K562 (cell line): ENCODE measurements around the gene TNFSF13. TPM values are rescaled to one million over a fixed set of nuclear protein-coding genes. Genes with fewer than 3 reads are reported as not detected.

Experiments
- DIDO1 ChIP-seq: fragments of 450-650 bp; IDR thresholded peaks from 2 replicates; pipeline ENCODE4 v1.6.1; 2016; ENCODE audit warnings: low read depth, missing biosample characterization, missing genetic modification characterization
- HNRNPUL1 ChIP-seq: fragments of 200-400 bp; formaldehyde crosslinking; IDR thresholded peaks from 2 replicates; pipeline ENCODE4 v1.6.1; 2017; ENCODE audit warnings: low read length
- MAFG ChIP-seq: fragments of 450-650 bp; conservative IDR thresholded peaks from 2 replicates; pipeline ENCODE4 v1.6.1; 2016; ENCODE audit warnings: missing genetic modification characterization, missing compliant biosample characterization
- MTA3 ChIP-seq: fragments of 450-650 bp; formaldehyde crosslinking; IDR thresholded peaks from 2 replicates; pipeline ENCODE4 v1.6.1; 2017; ENCODE audit warnings: mild to moderate bottlenecking, borderline replicate concordance
- PHF8 ChIP-seq: fragments of 200-600 bp; sonication (generic); IDR thresholded peaks from 2 replicates; pipeline ENCODE4 v1.6.1; 2012; ENCODE audit warnings: mixed run types, mild to moderate bottlenecking, inconsistent platforms, low read length, moderate library complexity, borderline replicate concordance
- SUPT5H ChIP-seq: fragments of 450-650 bp; IDR thresholded peaks from 2 replicates; pipeline ENCODE4 v1.6.1; 2016
- TAF1 ChIP-seq: IDR thresholded peaks from 2 replicates; pipeline ENCODE4 v1.6.1; 2011; ENCODE audit warnings: mild to moderate bottlenecking, low read length, moderate library complexity; ENCODE audit not compliant: insufficient read depth, control insufficient read depth, severe bottlenecking; ENCODE audit errors: extremely low read depth
- XRCC4 ChIP-seq: IDR thresholded peaks from one replicate; pipeline ENCODE4 v1.6.1; 2011; ENCODE audit not compliant: insufficient read depth, insufficient read length; ENCODE audit errors: extremely low read depth
- polyA plus RNA-seq, 8 experiments: library from polyadenylated mRNA; depleted of rRNA in 4 of 8; stranded (reverse) in 5 of 8; unstranded in 3 of 8; fragments of >200 nt; fragmentation: Nextera tagmentation in 2 of 8; fragmentation: Illumina TruSeq in 1 of 8; extraction: Ambion mirVana in 2 of 8; extraction: Trizol in 1 of 8; gene quantifications; 2 replicates each; pipeline versions ENCODE4 v1.2.1 to v1.2.3, GENCODE V29; 2011 to 2014; ENCODE audit warnings: inconsistent platforms in 1 of 8, missing spikeins in 1 of 8
- total RNA-seq, 7 experiments: library from RNA; depleted of rRNA in 6 of 7; stranded (reverse); fragments of >200 nt in 6 of 7; fragmentation: Illumina TruSeq in 2 of 7; extraction: Trizol in 2 of 7; gene quantifications; 2 replicates each; pipeline versions ENCODE4 v1.2.1 to v1.2.3, GENCODE V29; 2011 to 2021; ENCODE audit warnings: low replicate concordance in 1 of 7
- TF ChIP-seq, protein P1 (sequence below): fragments of 250-450 bp; sonication (Bioruptor Pico); IDR thresholded peaks from 2 replicates; pipeline ENCODE4 v1.4.0; 2020; ENCODE audit warnings: borderline replicate concordance
- TF ChIP-seq, protein P2 (sequence below), 2 experiments: fragments of 450-650 bp; formaldehyde crosslinking in 1 of 2; IDR thresholded peaks; 2 replicates each; pipeline versions ENCODE4 v1.4.0 to v1.6.1; 2014 to 2020; ENCODE audit warnings: mild to moderate bottlenecking in 2 of 2, borderline replicate concordance in 1 of 2, low read depth in 1 of 2
- TF ChIP-seq, protein P3 (sequence below): sonication (generic); formaldehyde crosslinking; IDR thresholded peaks from 2 replicates; pipeline ENCODE4 v1.8.1; 2023; ENCODE audit warnings: mild to moderate bottlenecking, missing genetic modification reagents
- TF ChIP-seq, protein P4 (sequence below): sonication (generic); formaldehyde crosslinking; IDR thresholded peaks from 2 replicates; pipeline ENCODE4 v1.8.0; 2022; ENCODE audit warnings: mild to moderate bottlenecking, missing genetic modification reagents

Gene TNFSF13
- total and polyA plus RNA-seq, 9 of the 15 experiments (the other 6 are each of a cell fraction or from before 2014, with no cell fraction given), result 0.04 to 0.51 (median 0.19) TPM; not detected in 1

DNA sequence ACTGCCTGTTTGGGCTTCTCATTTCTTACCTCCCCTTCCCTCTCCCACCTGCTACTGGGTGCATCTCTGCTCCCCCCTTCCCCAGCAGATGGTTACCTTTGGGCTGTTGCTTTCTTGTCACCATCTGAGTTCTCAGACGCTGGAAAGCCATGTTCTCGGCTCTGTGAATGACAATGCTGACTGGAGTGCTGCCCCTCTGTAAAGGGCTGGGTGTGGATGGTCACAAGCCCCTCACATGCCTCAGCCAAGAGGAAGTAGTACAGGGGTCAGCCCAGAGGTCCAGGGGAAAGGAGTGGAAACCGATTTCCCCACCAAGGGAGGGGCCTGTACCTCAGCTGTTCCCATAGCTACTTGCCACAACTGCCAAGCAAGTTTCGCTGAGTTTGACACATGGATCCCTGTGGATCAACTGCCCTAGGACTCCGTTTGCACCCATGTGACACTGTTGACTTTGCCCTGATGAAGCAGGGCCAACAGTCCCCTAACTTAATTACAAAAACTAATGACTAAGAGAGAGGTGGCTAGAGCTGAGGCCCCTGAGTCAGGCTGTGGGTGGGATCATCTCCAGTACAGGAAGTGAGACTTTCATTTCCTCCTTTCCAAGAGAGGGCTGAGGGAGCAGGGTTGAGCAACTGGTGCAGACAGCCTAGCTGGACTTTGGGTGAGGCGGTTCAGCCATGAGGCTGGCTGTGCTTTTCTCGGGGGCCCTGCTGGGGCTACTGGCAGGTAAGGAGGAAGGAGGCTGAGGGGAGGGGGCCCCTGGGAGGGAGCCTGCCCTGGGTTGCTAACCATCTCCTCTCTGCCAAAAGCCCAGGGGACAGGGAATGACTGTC is 20.7 kb downstream of the TNFSF13 start, which contains the start of gene CD68 (continued):
- TF ChIP-seq, protein P1, sequence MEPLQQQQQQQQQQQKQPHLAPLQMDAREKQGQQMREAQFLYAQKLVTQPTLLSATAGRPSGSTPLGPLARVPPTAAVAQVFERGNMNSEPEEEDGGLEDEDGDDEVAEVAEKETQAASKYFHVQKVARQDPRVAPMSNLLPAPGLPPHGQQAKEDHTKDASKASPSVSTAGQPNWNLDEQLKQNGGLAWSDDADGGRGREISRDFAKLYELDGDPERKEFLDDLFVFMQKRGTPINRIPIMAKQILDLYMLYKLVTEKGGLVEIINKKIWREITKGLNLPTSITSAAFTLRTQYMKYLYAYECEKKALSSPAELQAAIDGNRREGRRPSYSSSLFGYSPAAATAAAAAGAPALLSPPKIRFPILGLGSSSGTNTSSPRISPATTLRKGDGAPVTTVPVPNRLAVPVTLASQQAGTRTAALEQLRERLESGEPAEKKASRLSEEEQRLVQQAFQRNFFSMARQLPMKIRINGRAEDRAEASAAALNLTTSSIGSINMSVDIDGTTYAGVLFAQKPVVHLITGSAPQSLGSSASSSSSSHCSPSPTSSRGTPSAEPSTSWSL, result no peak
- TF ChIP-seq TAF1 (peak; percentile 82), PHF8 (no peak; the same call in 1 of the 2 replicates), DIDO1 (tag) (no peak), HNRNPUL1 (0 out of 2 replicates have a peak, but pooled peaks have one; percentile 47), XRCC4 (no peak), MTA3 (no peak), SUPT5H (peak; percentile 91), MAFG (tag) (no peak)
- TF ChIP-seq, protein P2, sequence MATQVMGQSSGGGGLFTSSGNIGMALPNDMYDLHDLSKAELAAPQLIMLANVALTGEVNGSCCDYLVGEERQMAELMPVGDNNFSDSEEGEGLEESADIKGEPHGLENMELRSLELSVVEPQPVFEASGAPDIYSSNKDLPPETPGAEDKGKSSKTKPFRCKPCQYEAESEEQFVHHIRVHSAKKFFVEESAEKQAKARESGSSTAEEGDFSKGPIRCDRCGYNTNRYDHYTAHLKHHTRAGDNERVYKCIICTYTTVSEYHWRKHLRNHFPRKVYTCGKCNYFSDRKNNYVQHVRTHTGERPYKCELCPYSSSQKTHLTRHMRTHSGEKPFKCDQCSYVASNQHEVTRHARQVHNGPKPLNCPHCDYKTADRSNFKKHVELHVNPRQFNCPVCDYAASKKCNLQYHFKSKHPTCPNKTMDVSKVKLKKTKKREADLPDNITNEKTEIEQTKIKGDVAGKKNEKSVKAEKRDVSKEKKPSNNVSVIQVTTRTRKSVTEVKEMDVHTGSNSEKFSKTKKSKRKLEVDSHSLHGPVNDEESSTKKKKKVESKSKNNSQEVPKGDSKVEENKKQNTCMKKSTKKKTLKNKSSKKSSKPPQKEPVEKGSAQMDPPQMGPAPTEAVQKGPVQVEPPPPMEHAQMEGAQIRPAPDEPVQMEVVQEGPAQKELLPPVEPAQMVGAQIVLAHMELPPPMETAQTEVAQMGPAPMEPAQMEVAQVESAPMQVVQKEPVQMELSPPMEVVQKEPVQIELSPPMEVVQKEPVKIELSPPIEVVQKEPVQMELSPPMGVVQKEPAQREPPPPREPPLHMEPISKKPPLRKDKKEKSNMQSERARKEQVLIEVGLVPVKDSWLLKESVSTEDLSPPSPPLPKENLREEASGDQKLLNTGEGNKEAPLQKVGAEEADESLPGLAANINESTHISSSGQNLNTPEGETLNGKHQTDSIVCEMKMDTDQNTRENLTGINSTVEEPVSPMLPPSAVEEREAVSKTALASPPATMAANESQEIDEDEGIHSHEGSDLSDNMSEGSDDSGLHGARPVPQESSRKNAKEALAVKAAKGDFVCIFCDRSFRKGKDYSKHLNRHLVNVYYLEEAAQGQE (IDR thresholded peaks at IDR 0.05; ENCODE audit: borderline replicate concordance), result no peak
- TF ChIP-seq, protein P2 (CRISPR knock-in tag; IDR thresholded peaks at IDR 0.05; ENCODE audit: low read depth), result no peak
- TF ChIP-seq, protein P3, sequence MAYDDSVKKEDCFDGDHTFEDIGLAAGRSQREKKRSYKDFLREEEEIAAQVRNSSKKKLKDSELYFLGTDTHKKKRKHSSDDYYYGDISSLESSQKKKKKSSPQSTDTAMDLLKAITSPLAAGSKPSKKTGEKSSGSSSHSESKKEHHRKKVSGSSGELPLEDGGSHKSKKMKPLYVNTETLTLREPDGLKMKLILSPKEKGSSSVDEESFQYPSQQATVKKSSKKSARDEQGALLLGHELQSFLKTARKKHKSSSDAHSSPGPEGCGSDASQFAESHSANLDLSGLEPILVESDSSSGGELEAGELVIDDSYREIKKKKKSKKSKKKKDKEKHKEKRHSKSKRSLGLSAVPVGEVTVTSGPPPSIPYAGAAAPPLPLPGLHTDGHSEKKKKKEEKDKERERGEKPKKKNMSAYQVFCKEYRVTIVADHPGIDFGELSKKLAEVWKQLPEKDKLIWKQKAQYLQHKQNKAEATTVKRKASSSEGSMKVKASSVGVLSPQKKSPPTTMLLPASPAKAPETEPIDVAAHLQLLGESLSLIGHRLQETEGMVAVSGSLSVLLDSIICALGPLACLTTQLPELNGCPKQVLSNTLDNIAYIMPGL (CRISPR knock-in tag), result no peak
- TF ChIP-seq, protein P4, sequence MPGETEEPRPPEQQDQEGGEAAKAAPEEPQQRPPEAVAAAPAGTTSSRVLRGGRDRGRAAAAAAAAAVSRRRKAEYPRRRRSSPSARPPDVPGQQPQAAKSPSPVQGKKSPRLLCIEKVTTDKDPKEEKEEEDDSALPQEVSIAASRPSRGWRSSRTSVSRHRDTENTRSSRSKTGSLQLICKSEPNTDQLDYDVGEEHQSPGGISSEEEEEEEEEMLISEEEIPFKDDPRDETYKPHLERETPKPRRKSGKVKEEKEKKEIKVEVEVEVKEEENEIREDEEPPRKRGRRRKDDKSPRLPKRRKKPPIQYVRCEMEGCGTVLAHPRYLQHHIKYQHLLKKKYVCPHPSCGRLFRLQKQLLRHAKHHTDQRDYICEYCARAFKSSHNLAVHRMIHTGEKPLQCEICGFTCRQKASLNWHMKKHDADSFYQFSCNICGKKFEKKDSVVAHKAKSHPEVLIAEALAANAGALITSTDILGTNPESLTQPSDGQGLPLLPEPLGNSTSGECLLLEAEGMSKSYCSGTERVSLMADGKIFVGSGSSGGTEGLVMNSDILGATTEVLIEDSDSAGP, result no peak
